Endothelial cell of umbilical vein (primary cell): ENCODE results near the gene SELPLG. TPM values are rescaled to one million over a fixed set of nuclear protein-coding genes. Genes with fewer than 3 reads are reported as not detected.

Experiments
- BruUV-seq: library from RNA; stranded (reverse); fragments of 400-500 nt; replicated peaks from 2 replicates; lab custom pipeline; 2021; lab: Mats Ljungman, UMichigan
- CTCF ChIA-PET: fragments of 300-600, 350-600 bp; sonication (Branson Sonifier 250); formaldehyde crosslinking; loops from one replicate; lab custom pipeline; 2021; ENCODE audit warnings: antibody characterized with exemption, inconsistent platforms; lab: Charles Lee
- POLR2A ChIA-PET: fragments of 300-600, 350-600 bp; sonication (Branson Sonifier 250); formaldehyde crosslinking; loops from one replicate; lab custom pipeline; 2021; ENCODE audit warnings: antibody characterized with exemption, inconsistent platforms; lab: Charles Lee
- DNase-seq: peaks from one replicate; pipeline ENCODE4 v3.0.0-alpha.2; 2011; ENCODE audit warnings: low read depth, low spot score
- FAIRE-seq: peaks from 2 replicates; lab custom pipeline; 2011; peaks lifted over from hg19 to GRCh38; lab: Jason Lieb, UNC
- H2AFZ ChIP-seq: 2 replicates; pipeline ENCODE4 v1.6.0; 2012; ENCODE audit warnings: low read depth, low read length, control low read depth, inconsistent platforms
- H3K27ac ChIP-seq: 2 replicates; pipeline ENCODE4 v1.5.1; 2011; ENCODE audit warnings: low read depth, mild to moderate bottlenecking, control low read depth, low read length, moderate library complexity; ENCODE audit not compliant: insufficient read depth
- H3K27me3 ChIP-seq, 2 experiments: 2 replicates each; pipeline versions ENCODE4 v1.6.0 to v1.6.1; 2011; ENCODE audit warnings: low read length in 2 of 2, mixed read lengths in 1 of 2; ENCODE audit not compliant: control insufficient read depth in 2 of 2, insufficient read depth in 2 of 2
- H3K36me3 ChIP-seq, 2 experiments: 2 replicates in 1 of 2; 3 replicates in 1 of 2; pipeline ENCODE4 v1.5.1; 2011; ENCODE audit warnings: low read length in 2 of 2, mild to moderate bottlenecking in 1 of 2, moderate library complexity in 1 of 2; ENCODE audit not compliant: control insufficient read depth in 2 of 2, insufficient read depth in 2 of 2; ENCODE audit errors: extremely low read depth in 1 of 2
- H3K4me1 ChIP-seq: 3 replicates; pipeline ENCODE4 v1.5.1; 2011; ENCODE audit warnings: mild to moderate bottlenecking, low read length; ENCODE audit not compliant: control insufficient read depth, insufficient read depth; ENCODE audit errors: extremely low read depth
- H3K4me2 ChIP-seq: 2 replicates; pipeline ENCODE4 v1.6.1; 2011; ENCODE audit warnings: low read length, control low read depth, mixed read lengths; ENCODE audit not compliant: insufficient read depth
- H3K4me3 ChIP-seq, 3 experiments: fragments of 200-600 bp in 1 of 3; sonication (generic), shearing (Covaris generic) in 1 of 3; replicated peaks in 1 of 3; 2 replicates each; pipeline ENCODE4 v1.5.1; 2011 to 2016; ENCODE audit warnings: control low read depth in 3 of 3, low read length in 3 of 3, mild to moderate bottlenecking in 2 of 3, inconsistent platforms in 1 of 3, low read depth in 1 of 3, moderate library complexity in 1 of 3; ENCODE audit not compliant: insufficient read depth in 1 of 3
- H3K79me2 ChIP-seq: 2 replicates; pipeline ENCODE4 v1.6.0; 2012; ENCODE audit warnings: low read length, inconsistent platforms; ENCODE audit not compliant: control insufficient read depth, insufficient read depth
- H3K9ac ChIP-seq: replicated peaks from 2 replicates; pipeline ENCODE3; 2011; ENCODE audit warnings: low read length, control low read depth; ENCODE audit not compliant: insufficient read depth; ENCODE audit errors: extremely low read depth
- H3K9me1 ChIP-seq: replicated peaks from 3 replicates; pipeline ENCODE4 v1.6.0; 2011; ENCODE audit warnings: mild to moderate bottlenecking, low read length; ENCODE audit not compliant: control insufficient read depth, insufficient read depth; ENCODE audit errors: extremely low read depth
- H3K9me3 ChIP-seq: replicated peaks from 2 replicates; pipeline ENCODE4 v1.5.1; 2012; ENCODE audit warnings: low read length, inconsistent platforms; ENCODE audit not compliant: control insufficient read depth, insufficient read depth
- H4K20me1 ChIP-seq: replicated peaks from 2 replicates; pipeline ENCODE3; 2011; ENCODE audit warnings: mild to moderate bottlenecking, low read length; ENCODE audit not compliant: control insufficient read depth, insufficient read depth; ENCODE audit errors: extremely low read depth
- CTCF ChIP-seq, 2 donors: IDR thresholded peaks; 1 replicate in 1 of 2; 2 replicates in 1 of 2; pipeline ENCODE4 v1.5.1; 2011; ENCODE audit warnings: low read length in 2 of 2, mild to moderate bottlenecking in 2 of 2, moderate library complexity in 2 of 2, control low read depth in 1 of 2, inconsistent platforms in 1 of 2, low read depth in 1 of 2; ENCODE audit not compliant: insufficient read depth in 1 of 2; ENCODE audit errors: extremely low read depth in 1 of 2
- EZH2 ChIP-seq: IDR thresholded peaks from 2 replicates; pipeline ENCODE4 v1.6.1; 2012; ENCODE audit warnings: borderline replicate concordance, low read depth, mild to moderate bottlenecking, moderate library complexity, low read length, inconsistent platforms; ENCODE audit not compliant: severe bottlenecking
- FOS ChIP-seq: IDR thresholded peaks from 2 replicates; pipeline ENCODE4 v1.6.1; 2011; ENCODE audit warnings: mild to moderate bottlenecking, low read length, moderate library complexity, borderline replicate concordance; ENCODE audit not compliant: insufficient read depth
- GATA2 ChIP-seq: IDR thresholded peaks from 2 replicates; pipeline ENCODE4 v1.7.0; 2011; ENCODE audit warnings: low read depth, mild to moderate bottlenecking, moderate library complexity, mixed read lengths, low read length; ENCODE audit not compliant: insufficient read length, insufficient read depth
- JUN ChIP-seq: IDR thresholded peaks from 2 replicates; pipeline ENCODE4 v1.6.1; 2011; ENCODE audit warnings: borderline replicate concordance, low read depth; ENCODE audit not compliant: insufficient read length, insufficient read depth
- MAX ChIP-seq: IDR thresholded peaks from 2 replicates; pipeline ENCODE4 v1.6.1; 2011; ENCODE audit not compliant: insufficient read depth, insufficient read length
- MYC ChIP-seq: IDR thresholded peaks from one replicate; pipeline ENCODE4 v1.6.1; 2011; ENCODE audit warnings: mild to moderate bottlenecking, low read depth, low read length
- POLR2A ChIP-seq: IDR thresholded peaks from 2 replicates; pipeline ENCODE4 v1.6.1; 2012; ENCODE audit warnings: low read depth, mild to moderate bottlenecking, control low read depth, low read length
- POLR2AphosphoS5 ChIP-seq: IDR thresholded peaks from 2 replicates; pipeline ENCODE4 v1.6.1; 2012; ENCODE audit warnings: low read depth, mild to moderate bottlenecking, control low read depth, low read length, moderate library complexity; ENCODE audit not compliant: insufficient read depth
- dilution Hi-C: fragments of 300-500 bp; cut with MboI; formaldehyde crosslinking; loops from one replicate; pipeline ENCODE4 v1.15.0; 2019; ENCODE audit warnings: low sequenced_read_pairs; ENCODE audit not compliant: extremely low pct_ligation_motif_present
- intact Hi-C: fragments of 100-400 bp; cut with micrococcal nuclease; formaldehyde crosslinking; loops from one replicate; pipeline ENCODE4 v1.10.0; 2022
- polyA plus RNA-seq, 4 experiments: library from polyadenylated mRNA; depleted of rRNA in 3 of 4; stranded (reverse) in 3 of 4; unstranded in 1 of 4; fragments of >200 nt; gene quantifications; 2 replicates each; pipeline versions ENCODE4 v1.2.1 to v1.2.3, GENCODE V29; 2011 to 2012; ENCODE audit warnings: missing spikeins in 1 of 4
- total RNA-seq: library from RNA; stranded (reverse); gene quantifications from 2 replicates; pipeline ENCODE4 v1.2.3, GENCODE V29; 2021

SELPLG gene
- total and polyA plus RNA-seq, 2 donors (not counting 3 experiments of a cell fraction or from before 2014, with no cell fraction given), result 1.0 to 1.2 TPM

- Histone ChIP-seq H3K27ac (peak overlapping the region; percentile 56), H3K79me2 (no peaks in the 10 kb centered on the region), H3K4me2 (no peak overlapping the region), H3K9ac (no peak overlapping the region), H3K4me3 (no peak overlapping the region), H3K9me3 (no peaks in the 10 kb centered on the region), H2AFZ (peak overlapping the region; percentile 66), H3K27me3 (no peaks in the 10 kb centered on the region), H3K9me1 (no peaks in the 10 kb centered on the region), H3K4me1 (peaks cover 10% of the 10 kb centered on the region), H3K36me3 (no peaks in the 10 kb centered on the region), H4K20me1 (no peaks in the 10 kb centered on the region)
- dilution Hi-C loops (no loop called here), intact Hi-C loops (loop anchor here (1.0 kb wide), 1 partner anchor 21 kb away; no protein-coding TSS in a partner anchor)
- TF ChIP-seq GATA2 (no peak), MYC (no peak), POLR2A (no peak), CTCF (IDR thresholded peaks at IDR 0.05; ENCODE audit: extremely low read depth in 1 of 2, insufficient read depth in 1 of 2, low read depth in 1 of 2, low read length in 2 of 2) (no peak), POLR2AphosphoS5 (no peak), EZH2 (no peak), JUN (no peak), MAX (no peak), FOS (no peak)
- no peak for DNase-seq
- no peak for FAIRE-seq
- POLR2A ChIA-PET, result no interaction called here
- CTCF ChIA-PET, result interaction anchor here (0.8 to 1.5 kb wide), 4 partner anchors 10 to 52 kb away, joined by 3 to 5 read pairs (median 4); no protein-coding TSS in a partner anchor
- no TSS peak for BruUV-seq
These were observed 10.7 kb downstream of the SELPLG start for GRCh38 chr12:108622921-108623514.
